GM18502 (cell line): ENCODE data around the gene PRRC2C.

Experiments used
- ATAC-seq: cut with Tn5 transposase; IDR thresholded peaks from one replicate; pipeline ENCODE4 v1.9.1; 2021; ENCODE audit warnings: mild to moderate bottlenecking; ENCODE audit not compliant: unreplicated experiment, poor library complexity

PRRC2C gene

GRCh38 chr1:171623651-171624331 lies 138.5 kb downstream of the PRRC2C start:
- no peak for ATAC-seq

GRCh38 chr1:171625225-171625624 lies 139.9 kb downstream of the PRRC2C start:
- no peak for ATAC-seq

DNA sequence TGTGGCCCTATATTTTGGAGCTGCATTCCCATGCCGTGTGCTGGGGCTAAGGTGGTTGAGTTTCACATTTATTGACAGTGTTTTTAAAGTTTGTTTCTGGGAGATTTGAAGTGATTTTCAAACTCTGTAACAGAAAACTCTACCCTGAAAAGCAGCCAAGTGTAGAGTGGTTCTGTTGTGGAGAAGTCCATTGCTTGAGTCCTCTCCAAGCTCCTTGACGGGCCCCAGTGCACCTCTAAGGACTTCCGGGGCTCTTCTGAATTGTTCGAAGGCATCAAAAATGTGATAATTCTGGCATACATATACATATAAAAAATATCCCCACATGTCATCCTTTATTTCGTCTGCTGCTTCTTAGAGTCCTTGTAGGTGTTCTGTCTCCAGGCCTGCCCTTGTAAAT lies 141.7 kb downstream of the PRRC2C start:
- ATAC-seq: no peak

DNA sequence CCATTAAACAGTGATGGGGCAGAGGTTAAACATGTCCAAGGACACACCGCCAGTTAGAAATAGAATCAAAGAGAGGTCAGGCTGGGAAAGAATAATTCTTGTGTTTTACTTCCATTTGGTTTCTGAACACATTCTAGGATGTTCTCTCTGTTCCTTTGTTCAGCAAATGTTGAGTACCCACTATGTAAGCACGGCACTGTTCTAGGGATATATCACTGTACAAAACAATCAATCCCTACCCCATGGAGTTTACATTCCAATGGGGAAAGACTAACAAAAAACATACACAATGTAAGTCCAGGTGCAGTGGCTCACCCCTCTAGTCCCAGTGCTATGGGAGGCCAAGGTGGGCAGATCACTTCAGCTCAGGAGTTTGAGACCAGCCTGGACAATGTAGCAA lies 142.9 kb downstream of the PRRC2C start:
- ATAC-seq: no peak

DNA sequence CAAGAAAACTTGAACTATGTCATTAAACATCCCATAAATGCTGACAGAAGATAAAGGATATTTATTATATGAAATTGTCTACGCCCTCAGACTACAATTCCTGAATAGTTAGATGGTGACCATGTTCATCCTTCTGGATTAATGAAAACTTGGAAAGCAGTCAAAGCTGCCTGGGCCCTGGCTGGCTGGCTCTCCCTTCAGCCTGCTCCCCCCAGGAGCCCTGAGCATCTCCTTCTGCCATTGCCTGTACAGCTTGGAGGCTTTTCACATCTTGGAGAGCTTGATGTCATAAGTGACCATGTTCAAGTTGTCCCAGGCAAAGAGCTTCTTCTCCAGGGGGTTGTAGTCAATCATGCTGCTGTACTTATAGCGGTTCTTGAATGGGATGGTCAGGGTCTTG lies 150.3 kb downstream of the PRRC2C start:
- ATAC-seq: no peak

- no peak for ATAC-seq
Observed at GRCh38 chr1:171636141-171636540, 150.8 kb downstream of the PRRC2C start.

DNA sequence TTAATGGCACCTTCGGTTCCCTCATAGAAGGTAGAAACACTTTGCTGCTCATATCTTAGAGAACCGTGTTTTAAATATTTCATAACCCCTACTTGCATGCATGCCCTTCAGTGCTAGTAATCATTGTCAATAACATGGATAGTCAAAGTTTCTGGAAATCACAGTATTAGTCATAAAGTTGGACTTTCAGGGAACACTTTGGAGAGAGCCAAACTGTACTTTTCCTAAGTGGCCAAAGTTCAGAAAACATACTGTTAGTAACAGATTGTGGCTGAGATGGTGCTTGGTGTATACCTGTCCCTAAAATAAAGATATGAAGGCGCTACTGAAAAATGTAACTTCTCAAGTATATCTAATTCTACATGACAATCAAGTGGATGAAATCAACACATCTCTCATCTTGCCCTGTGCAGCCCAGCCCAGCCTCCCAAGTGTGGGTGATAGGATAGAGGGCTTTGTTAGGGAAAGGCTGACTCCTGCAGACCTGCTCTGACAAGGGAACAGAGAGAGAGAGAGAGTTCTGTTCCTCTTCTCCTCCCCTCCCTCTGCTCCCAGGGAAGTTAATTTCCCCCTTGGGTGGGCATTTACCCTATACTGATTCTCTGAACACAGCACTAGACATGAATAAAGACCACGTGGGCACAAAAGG lies 152.7 kb downstream of the PRRC2C start:
- no peak for ATAC-seq

DNA sequence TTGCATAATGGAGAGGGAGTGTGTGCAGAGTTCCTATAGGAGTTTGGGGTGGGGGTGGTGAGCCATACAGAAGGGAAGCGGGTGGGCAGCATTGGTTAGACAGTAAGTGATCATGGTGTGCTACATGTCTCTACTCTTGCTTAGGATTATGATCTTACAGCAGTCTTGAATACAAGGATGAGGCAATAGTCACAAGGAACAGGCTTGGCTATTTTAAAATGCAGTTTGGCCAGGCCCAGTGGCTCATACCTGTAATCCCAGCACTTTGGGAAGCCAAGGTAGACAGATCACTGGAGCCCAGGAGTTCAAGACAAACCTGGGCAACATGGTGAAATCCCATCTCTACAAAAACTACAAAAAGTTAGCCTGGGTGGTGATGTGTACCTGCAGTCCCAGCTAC lies 154.9 kb downstream of the PRRC2C start:
- ATAC-seq: no peak

DNA sequence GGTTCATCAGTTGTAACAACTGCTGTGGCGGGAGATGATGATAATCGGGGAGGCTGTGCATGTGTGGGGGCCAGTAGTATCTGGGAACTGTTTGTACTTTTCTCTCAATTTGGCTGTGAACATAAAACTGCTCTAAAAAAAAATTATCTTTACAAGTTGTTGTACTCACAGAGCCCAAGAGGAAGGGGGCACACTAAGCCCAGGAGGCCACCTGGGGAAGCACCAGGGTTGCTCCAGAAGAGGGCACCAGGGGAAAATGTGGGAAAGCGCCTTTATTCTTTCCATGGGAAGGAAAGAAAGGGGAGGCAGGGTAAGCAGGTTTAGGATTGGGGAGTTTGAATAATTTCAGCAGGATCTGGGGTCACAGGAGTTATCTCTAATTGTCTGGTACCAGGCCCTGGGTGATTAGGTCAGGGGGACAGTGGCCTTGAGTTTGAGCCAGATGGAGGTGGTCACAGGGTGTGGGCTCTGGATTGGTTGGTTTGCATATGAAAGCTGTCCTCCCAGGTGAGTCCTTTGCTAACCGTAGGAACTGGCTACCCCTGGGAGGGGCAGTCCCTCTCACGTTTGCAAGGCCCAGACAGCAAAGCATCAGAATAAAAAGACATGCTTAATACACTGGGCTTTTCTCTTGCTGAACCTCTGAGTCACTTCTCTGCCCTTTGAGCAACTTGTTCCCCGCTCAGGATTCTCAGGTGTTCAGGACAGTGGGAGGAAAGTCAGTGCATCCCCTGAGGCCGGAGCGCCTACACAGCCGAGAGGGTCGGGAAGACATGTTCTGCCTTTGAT lies 155.9 kb downstream of the PRRC2C start:
- no peak for ATAC-seq

- no peak for ATAC-seq
Observed at GRCh38 chr1:171642197-171642596, 156.9 kb downstream of the PRRC2C start.
